Mesodermal cell (in vitro differentiated cells): Measurements from ENCODE around the gene TSPAN17.

Experiments used
- H3K27ac ChIP-seq: 2 replicates; pipeline ENCODE4 v1.7.0; 2013; ENCODE audit warnings: mild to moderate bottlenecking, low read depth, low read length, moderate library complexity; ENCODE audit not compliant: severe bottlenecking
- H3K36me3 ChIP-seq: 2 replicates; pipeline ENCODE4 v1.7.1; 2013; ENCODE audit warnings: mild to moderate bottlenecking, low read length, moderate library complexity; ENCODE audit not compliant: control insufficient read depth, insufficient read depth
- H3K4me1 ChIP-seq: one replicate; pipeline ENCODE4 v1.7.1; 2013; ENCODE audit warnings: mild to moderate bottlenecking, low read length; ENCODE audit not compliant: insufficient read depth, control insufficient read depth, poor library complexity, severe bottlenecking
- H3K4me3 ChIP-seq: 2 replicates; pipeline ENCODE4 v1.7.0; 2013; ENCODE audit warnings: low read length, control low read depth, mild to moderate bottlenecking; ENCODE audit not compliant: insufficient read depth, poor library complexity, severe bottlenecking; ENCODE audit errors: extremely low read depth
- H3K9me3 ChIP-seq: 2 replicates; pipeline ENCODE4 v1.7.1; 2013; ENCODE audit warnings: mild to moderate bottlenecking, low read length, moderate library complexity; ENCODE audit not compliant: control insufficient read depth
- WGBS, 2 experiments: methylation state at CpG; one replicate each; pipeline ENCODE4 v1.1.5; 2013; ENCODE audit warnings: missing lambda C conversion rate in 2 of 2; ENCODE audit not compliant: insufficient coverage in 2 of 2; 5-methylcytosine and 5-hydroxymethylcytosine counted together

Gene TSPAN17

GRCh38 chr5:176662371-176663333 lies 15.4 kb downstream of the TSPAN17 start:
- H3K4me1 ChIP-seq = no peaks in the 10 kb centered on the region
- H3K36me3 ChIP-seq = no peaks in the 10 kb centered on the region
- WGBS, 2 experiments = 85 to 93% methylated on average over 16 to 17 of the region's 21 CpGs
- no peak overlapping the region for H3K4me3 ChIP-seq
- no peaks in the 10 kb centered on the region for H3K9me3 ChIP-seq
- H3K27ac ChIP-seq = no peak overlapping the region

- no peak overlapping the region for H3K4me3 ChIP-seq
- H3K27ac ChIP-seq = no peak overlapping the region
- H3K4me1 ChIP-seq = no peaks in the 10 kb centered on the region
- no peaks in the 10 kb centered on the region for H3K36me3 ChIP-seq
- WGBS, 2 experiments = 92 to 93% methylated on average over 2 to 6 of the region's 10 CpGs
- H3K9me3 ChIP-seq = no peaks in the 10 kb centered on the region
These were observed 16.3 kb downstream of the TSPAN17 start for GRCh38 chr5:176663566-176663965.

GRCh38 chr5:176664479-176664878 lies 17.2 kb downstream of the TSPAN17 start:
- WGBS, 2 experiments = 43 to 55% methylated on average over 4 of the region's 6 CpGs
- Histone ChIP-seq H3K27ac (no peak overlapping the region), H3K9me3 (no peaks in the 10 kb centered on the region), H3K4me3 (no peak overlapping the region), H3K36me3 (no peaks in the 10 kb centered on the region), H3K4me1 (no peaks in the 10 kb centered on the region)

GRCh38 chr5:176664886-176665285 lies 17.6 kb downstream of the TSPAN17 start:
- Histone ChIP-seq H3K36me3 (no peaks in the 10 kb centered on the region), H3K27ac (no peak overlapping the region), H3K4me1 (no peaks in the 10 kb centered on the region), H3K9me3 (no peaks in the 10 kb centered on the region), H3K4me3 (no peak overlapping the region)
- WGBS, 2 experiments = 67% methylated on average over 14 to 17 of the region's 19 CpGs

GRCh38 chr5:176665517-176665916 lies 18.2 kb downstream of the TSPAN17 start:
- H3K27ac ChIP-seq = no peak overlapping the region
- WGBS, 2 experiments = 94 to 95% methylated on average over 6 of the region's 6 CpGs
- H3K36me3 ChIP-seq = no peaks in the 10 kb centered on the region

GRCh38 chr5:176667637-176668036 lies 20.4 kb downstream of the TSPAN17 start:
- Histone ChIP-seq H3K4me1 (no peaks in the 10 kb centered on the region), H3K4me3 (no peak overlapping the region), H3K36me3 (no peaks in the 10 kb centered on the region), H3K27ac (no peak overlapping the region), H3K9me3 (no peaks in the 10 kb centered on the region)
- 79 to 85% methylated on average over 4 to 6 of the region's 7 CpGs for WGBS, 2 experiments

More at GRCh38 chr5:176665517-176665916, 18.2 kb downstream of the TSPAN17 start:
- no peak overlapping the region for H3K4me3 ChIP-seq
- no peaks in the 10 kb centered on the region for H3K9me3 ChIP-seq
- H3K4me1 ChIP-seq = no peaks in the 10 kb centered on the region

GRCh38 chr5:176670449-176670848 lies 23.2 kb downstream of the TSPAN17 start:
- H3K27ac ChIP-seq = no peak overlapping the region
- no peaks in the 10 kb centered on the region for H3K9me3 ChIP-seq
- WGBS, 2 experiments = 87 to 94% methylated on average over 5 to 7 of the region's 8 CpGs
- H3K4me3 ChIP-seq = no peak overlapping the region
- H3K4me1 ChIP-seq = peaks cover 2% of the 10 kb centered on the region
- H3K36me3 ChIP-seq = no peaks in the 10 kb centered on the region

- no peak overlapping the region for H3K27ac ChIP-seq
- no peaks in the 10 kb centered on the region for H3K9me3 ChIP-seq
- no peak overlapping the region for H3K4me3 ChIP-seq
- peaks cover 11% of the 10 kb centered on the region for H3K4me1 ChIP-seq
- H3K36me3 ChIP-seq = no peaks in the 10 kb centered on the region
- WGBS, 2 experiments = 89 to 95% methylated on average over 4 of the region's 4 CpGs
These were observed 24.1 kb downstream of the TSPAN17 start for GRCh38 chr5:176671399-176671798.

- Histone ChIP-seq H3K4me1 (peaks cover 15% of the 10 kb centered on the region), H3K36me3 (no peaks in the 10 kb centered on the region), H3K9me3 (no peaks in the 10 kb centered on the region), H3K4me3 (no peak overlapping the region), H3K27ac (no peak overlapping the region)
- WGBS, 2 experiments = 72 to 73% methylated on average over 11 to 12 of the region's 18 CpGs
These were observed 24.8 kb downstream of the TSPAN17 start for GRCh38 chr5:176671890-176672747.

- H3K36me3 ChIP-seq = no peaks in the 10 kb centered on the region
- peaks cover 15% of the 10 kb centered on the region for H3K4me1 ChIP-seq
- H3K9me3 ChIP-seq = no peaks in the 10 kb centered on the region
- 93 to 95% methylated on average over 11 to 16 of the region's 18 CpGs for WGBS, 2 experiments
- no peak overlapping the region for H3K4me3 ChIP-seq
- no peak overlapping the region for H3K27ac ChIP-seq
These were observed 26.6 kb downstream of the TSPAN17 start for GRCh38 chr5:176673651-176674583.
